MM.1S (cell line): Measurements from ENCODE around the gene ZPBP2.
A peak's percentile ranks its signal among the peaks of the same experiment; 100 is the strongest.

ENCODE experiments used
- DNase-seq: peaks from one replicate; pipeline ENCODE4 v3.0.0-alpha.2; 2015
- H2AFZ ChIP-seq: fragments of 300-600 bp; sonication (generic); 2 replicates; pipeline ENCODE4 v1.6.0; 2016; ENCODE audit warnings: antibody characterized with exemption, low read length
- H3F3A ChIP-seq: fragments of 300-600 bp; sonication (generic); 2 replicates; pipeline ENCODE4 v1.6.1; 2016; ENCODE audit warnings: mild to moderate bottlenecking, antibody characterized with exemption, low read length, moderate library complexity, mixed read lengths; ENCODE audit not compliant: insufficient read depth
- H3K27ac ChIP-seq: fragments of 300-600 bp; sonication (generic); 2 replicates; pipeline ENCODE4 v1.5.1; 2016; ENCODE audit warnings: mild to moderate bottlenecking, low read length
- H3K27me3 ChIP-seq: fragments of 300-600 bp; sonication (generic); replicated peaks from 2 replicates; pipeline ENCODE4 v1.6.0; 2016; ENCODE audit warnings: low read length; ENCODE audit not compliant: insufficient read depth
- H3K36me3 ChIP-seq: fragments of 300-600 bp; sonication (generic); replicated peaks from 2 replicates; pipeline ENCODE4 v1.6.1; 2016; ENCODE audit warnings: mild to moderate bottlenecking, low read length, mixed read lengths; ENCODE audit not compliant: insufficient read depth
- H3K4me1 ChIP-seq: fragments of 300-600 bp; sonication (generic); 2 replicates; pipeline ENCODE4 v1.6.1; 2016; ENCODE audit warnings: low read length, mixed read lengths
- H3K4me2 ChIP-seq: fragments of 300-600 bp; sonication (generic); 2 replicates; pipeline ENCODE4 v1.6.0; 2016; ENCODE audit warnings: low read depth, low read length
- H3K4me3 ChIP-seq: fragments of 300-600 bp; sonication (generic); 2 replicates; pipeline ENCODE4 v1.5.1; 2016; ENCODE audit warnings: low read length, mixed read lengths
- H3K79me2 ChIP-seq: fragments of 300-600 bp; sonication (generic); 2 replicates; pipeline ENCODE4 v1.6.1; 2016; ENCODE audit warnings: mixed run types, low read length, mixed read lengths
- H3K9ac ChIP-seq: fragments of 300-600 bp; sonication (generic); 2 replicates; pipeline ENCODE4 v1.6.1; 2016; ENCODE audit warnings: low read length, mixed read lengths
- H3K9me2 ChIP-seq: fragments of 300-600 bp; sonication (generic); replicated peaks from 2 replicates; pipeline ENCODE4 v1.6.1; 2016; ENCODE audit warnings: mild to moderate bottlenecking, low read length, mixed read lengths; ENCODE audit not compliant: insufficient read depth
- H3K9me3 ChIP-seq: fragments of 300-600 bp; sonication (generic); replicated peaks from 2 replicates; pipeline ENCODE4 v1.6.1; 2016; ENCODE audit warnings: mild to moderate bottlenecking, low read length, mixed read lengths; ENCODE audit not compliant: insufficient read depth
- H4K20me1 ChIP-seq: fragments of 300-600 bp; sonication (generic); 2 replicates; pipeline ENCODE4 v1.6.1; 2016; ENCODE audit warnings: mild to moderate bottlenecking, low read length, moderate library complexity, mixed read lengths; ENCODE audit not compliant: insufficient read depth
- EZH2 ChIP-seq: fragments of 300-600 bp; sonication (generic); optimal IDR thresholded peaks from 2 replicates; pipeline ENCODE3; 2017; ENCODE audit warnings: low read depth, mild to moderate bottlenecking, antibody characterized with exemption, low read length, mixed read lengths
- EZH2phosphoT487 ChIP-seq: fragments of 300-600 bp; sonication (generic); IDR thresholded peaks from 2 replicates; pipeline ENCODE4 v1.6.1; 2018; ENCODE audit warnings: antibody characterized with exemption, low read length
- TF ChIP-seq, protein P1 (sequence below): fragments of 300-600 bp; sonication (generic); IDR thresholded peaks from 2 replicates; pipeline ENCODE4 v1.5.1; 2016; ENCODE audit warnings: antibody characterized with exemption, low read length, mixed read lengths

Gene ZPBP2

DNA sequence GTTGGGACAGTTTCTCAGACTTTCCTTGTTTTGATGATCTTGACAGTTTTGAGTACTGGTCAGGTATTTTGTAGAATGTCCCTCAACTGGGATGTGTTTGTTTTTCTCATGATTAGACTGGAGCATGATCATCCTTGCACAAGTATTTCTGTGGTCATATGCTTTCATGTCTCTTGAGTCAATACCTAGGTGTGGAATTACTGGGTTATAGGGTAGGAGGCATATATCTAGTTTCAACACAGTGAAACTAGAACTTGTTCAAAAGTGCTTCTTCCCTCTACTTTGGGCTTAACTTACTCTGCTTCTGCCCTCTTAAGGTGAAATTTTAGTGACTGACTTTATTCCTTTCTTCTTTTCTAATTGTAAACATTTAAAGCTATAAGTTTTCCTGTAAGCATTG is 34.0 kb upstream of the ZPBP2 start:
- Histone ChIP-seq H2AFZ (no peak overlapping the region), H3K27ac (no peak overlapping the region; the same call in 1 of the 2 replicates), H3K4me1 (0 out of 2 replicates have a peak, but pooled peaks cover 13% of the 10 kb centered on the region), H4K20me1 (no peaks in the 10 kb centered on the region), H3K9me2 (no peaks in the 10 kb centered on the region), H3K36me3 (peaks cover 17% of the 10 kb centered on the region), H3K4me2 (no peak overlapping the region), H3K79me2 (peaks cover 95% of the 10 kb centered on the region), H3F3A (no peaks in the 10 kb centered on the region), H3K9me3 (no peaks in the 10 kb centered on the region), H3K4me3 (no peak overlapping the region), H3K9ac (no peak overlapping the region), H3K27me3 (no peaks in the 10 kb centered on the region)
- TF ChIP-seq, protein P1, sequence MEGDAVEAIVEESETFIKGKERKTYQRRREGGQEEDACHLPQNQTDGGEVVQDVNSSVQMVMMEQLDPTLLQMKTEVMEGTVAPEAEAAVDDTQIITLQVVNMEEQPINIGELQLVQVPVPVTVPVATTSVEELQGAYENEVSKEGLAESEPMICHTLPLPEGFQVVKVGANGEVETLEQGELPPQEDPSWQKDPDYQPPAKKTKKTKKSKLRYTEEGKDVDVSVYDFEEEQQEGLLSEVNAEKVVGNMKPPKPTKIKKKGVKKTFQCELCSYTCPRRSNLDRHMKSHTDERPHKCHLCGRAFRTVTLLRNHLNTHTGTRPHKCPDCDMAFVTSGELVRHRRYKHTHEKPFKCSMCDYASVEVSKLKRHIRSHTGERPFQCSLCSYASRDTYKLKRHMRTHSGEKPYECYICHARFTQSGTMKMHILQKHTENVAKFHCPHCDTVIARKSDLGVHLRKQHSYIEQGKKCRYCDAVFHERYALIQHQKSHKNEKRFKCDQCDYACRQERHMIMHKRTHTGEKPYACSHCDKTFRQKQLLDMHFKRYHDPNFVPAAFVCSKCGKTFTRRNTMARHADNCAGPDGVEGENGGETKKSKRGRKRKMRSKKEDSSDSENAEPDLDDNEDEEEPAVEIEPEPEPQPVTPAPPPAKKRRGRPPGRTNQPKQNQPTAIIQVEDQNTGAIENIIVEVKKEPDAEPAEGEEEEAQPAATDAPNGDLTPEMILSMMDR, result no peak
- no peak for TF ChIP-seq EZH2phosphoT487
- TF ChIP-seq EZH2, result no peak
- DNase-seq, result no peak

DNA sequence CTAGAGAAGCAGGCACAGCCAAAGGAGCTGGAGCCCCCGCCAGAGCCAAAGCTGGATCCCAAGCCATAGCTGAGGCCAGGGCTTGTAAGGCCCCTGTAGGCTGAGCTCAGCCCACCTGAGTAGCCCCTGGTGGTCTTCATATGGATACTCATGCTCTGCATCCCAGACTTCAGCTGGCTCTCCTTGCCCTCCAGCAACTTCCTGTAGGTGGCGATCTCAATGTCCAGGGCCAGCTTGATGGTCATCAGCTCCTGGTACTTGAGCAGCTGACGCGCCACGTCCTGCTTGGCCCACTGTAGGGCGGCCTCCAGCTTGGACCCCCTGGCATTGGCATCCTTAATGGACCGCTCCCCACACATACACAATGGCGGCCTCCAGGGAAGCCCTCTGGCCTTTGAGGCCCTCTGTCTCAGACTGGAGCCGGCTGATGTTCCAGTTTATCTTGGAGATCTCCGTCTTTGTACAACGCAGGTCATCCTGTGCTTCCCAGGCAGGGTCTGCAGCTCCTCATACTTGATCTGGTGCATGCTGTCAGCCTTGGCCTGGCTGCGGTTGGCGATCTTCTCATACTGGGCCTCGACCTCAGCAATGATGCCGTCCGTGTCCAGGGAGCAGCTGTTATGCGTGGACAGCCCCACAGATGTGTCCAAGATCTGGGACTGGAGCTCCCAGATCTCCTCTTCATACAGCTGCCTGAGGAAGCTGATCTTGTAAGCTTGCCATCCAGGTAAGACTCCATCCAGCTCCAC is 32.8 kb upstream of the ZPBP2 start:
- TF ChIP-seq, protein P1, result peak; percentile 24
- no peak for TF ChIP-seq EZH2
- no peak for TF ChIP-seq EZH2phosphoT487

DNA sequence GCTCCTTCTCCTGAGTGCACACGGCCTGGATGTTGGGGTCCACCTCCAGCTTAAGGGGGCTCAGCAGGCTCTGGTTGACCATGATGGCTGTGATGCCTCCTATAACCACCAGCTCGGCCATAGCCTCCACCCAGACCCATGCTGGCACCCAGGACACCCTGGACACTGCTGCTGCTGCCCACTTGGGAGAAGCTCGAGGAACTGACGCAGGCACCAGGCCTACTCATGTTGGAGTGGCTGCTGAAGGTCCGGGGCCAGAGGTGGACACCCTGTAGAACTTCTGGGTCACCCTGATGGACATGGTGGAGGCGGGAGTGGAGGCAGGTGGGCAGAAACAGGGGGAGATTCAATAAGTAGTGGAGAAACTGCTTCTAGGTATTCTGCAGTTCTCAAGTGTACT is 31.9 kb upstream of the ZPBP2 start:
- Histone ChIP-seq H3K9me2 (no peaks in the 10 kb centered on the region), H3K79me2 (peaks cover 97% of the 10 kb centered on the region), H3K9ac (no peak overlapping the region), H3K4me1 (0 out of 2 replicates have a peak, but pooled peaks cover 13% of the 10 kb centered on the region), H3K9me3 (no peaks in the 10 kb centered on the region), H3K36me3 (peaks cover 13% of the 10 kb centered on the region), H3K27me3 (no peaks in the 10 kb centered on the region), H3F3A (no peaks in the 10 kb centered on the region), H3K4me2 (no peak overlapping the region), H4K20me1 (no peaks in the 10 kb centered on the region), H3K27ac (no peak overlapping the region), H2AFZ (no peak overlapping the region), H3K4me3 (no peak overlapping the region)
- DNase-seq, result no peak
- TF ChIP-seq EZH2phosphoT487, result no peak
- TF ChIP-seq, protein P1, result no peak
- no peak for TF ChIP-seq EZH2

More for the DNA sequence above, 32.8 kb upstream of the ZPBP2 start:
- Histone ChIP-seq H3K79me2 (peaks cover 97% of the 10 kb centered on the region), H4K20me1 (no peaks in the 10 kb centered on the region), H3K4me3 (no peak overlapping the region), H3F3A (no peaks in the 10 kb centered on the region), H3K4me1 (0 out of 2 replicates have a peak, but pooled peaks cover 13% of the 10 kb centered on the region), H3K27me3 (no peaks in the 10 kb centered on the region), H3K9ac (no peak overlapping the region), H3K9me3 (no peaks in the 10 kb centered on the region), H2AFZ (no peak overlapping the region), H3K36me3 (peaks cover 17% of the 10 kb centered on the region), H3K9me2 (no peaks in the 10 kb centered on the region), H3K27ac (no peak overlapping the region), H3K4me2 (no peak overlapping the region)
- DNase-seq, result no peak
